DMS114 treated with DMSO at 0.1 percent for 48 hours (cell line): ENCODE data around the gene PHF21B.
"Not testable (repeated sequence)": the region's sequence is repeated elsewhere in the genome, so short reads cannot be mapped to it uniquely, and the experiment has no call there.

Experiments used
- DNase-seq: peaks from one replicate; lab custom pipeline; 2025; ENCODE audit not compliant: unreplicated experiment; lab: John Stamatoyannopoulos, UW

The PHF21B gene

DNA sequence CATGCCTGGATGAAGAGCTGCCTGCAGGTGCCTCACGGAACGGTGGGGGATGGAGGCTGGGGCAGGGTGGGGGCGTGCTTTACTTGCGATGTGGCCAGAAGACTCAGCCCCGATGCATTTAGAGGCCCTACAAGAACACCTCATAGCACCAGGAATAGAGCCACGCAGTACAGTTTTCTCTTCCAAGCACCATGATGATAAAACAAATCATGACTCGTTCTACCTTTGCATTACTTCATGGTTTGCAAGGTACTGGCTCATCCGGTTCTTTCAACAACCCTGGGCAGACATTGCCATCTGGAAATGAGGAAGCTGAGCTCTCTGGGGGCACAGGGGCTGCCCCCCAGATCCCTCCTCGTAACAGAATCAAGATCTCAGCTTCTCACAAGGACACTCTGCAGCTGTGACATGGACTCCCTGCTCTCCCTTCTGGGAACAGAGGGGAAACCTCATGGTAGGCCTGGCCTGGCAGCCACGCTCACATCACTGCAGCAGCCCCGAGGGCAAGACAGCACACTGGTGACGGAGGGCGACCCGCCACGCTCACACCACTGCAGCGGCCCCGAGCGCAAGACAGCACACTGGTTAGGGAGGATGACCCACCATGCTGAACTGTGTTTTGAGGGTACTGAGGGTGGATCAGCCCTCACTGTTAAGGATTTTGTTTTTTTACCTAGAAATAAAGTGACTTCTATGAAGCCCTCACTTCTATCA, 46.9 kb downstream of the PHF21B start:
- DNase-seq: no peak

DNA sequence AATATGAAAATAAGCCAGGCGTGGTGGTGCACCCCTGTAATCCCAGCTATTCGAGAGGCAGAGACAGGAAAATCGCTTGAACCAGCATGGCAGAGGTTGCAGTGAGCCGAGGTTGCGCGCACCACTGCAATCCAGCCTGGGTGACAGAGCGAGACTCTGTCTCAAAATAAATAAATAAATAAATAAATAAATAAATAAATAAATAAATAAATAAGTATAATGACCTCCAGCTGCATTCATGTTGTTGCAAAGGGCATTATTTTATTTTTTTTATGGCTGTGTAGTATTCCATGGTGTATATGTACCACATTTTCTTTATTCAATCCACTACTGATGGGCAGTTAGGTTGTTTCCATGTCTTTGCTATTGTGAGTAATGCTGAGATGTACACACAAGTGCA, 48.1 kb downstream of the PHF21B start:
- not testable (repeated sequence) for DNase-seq

DNA sequence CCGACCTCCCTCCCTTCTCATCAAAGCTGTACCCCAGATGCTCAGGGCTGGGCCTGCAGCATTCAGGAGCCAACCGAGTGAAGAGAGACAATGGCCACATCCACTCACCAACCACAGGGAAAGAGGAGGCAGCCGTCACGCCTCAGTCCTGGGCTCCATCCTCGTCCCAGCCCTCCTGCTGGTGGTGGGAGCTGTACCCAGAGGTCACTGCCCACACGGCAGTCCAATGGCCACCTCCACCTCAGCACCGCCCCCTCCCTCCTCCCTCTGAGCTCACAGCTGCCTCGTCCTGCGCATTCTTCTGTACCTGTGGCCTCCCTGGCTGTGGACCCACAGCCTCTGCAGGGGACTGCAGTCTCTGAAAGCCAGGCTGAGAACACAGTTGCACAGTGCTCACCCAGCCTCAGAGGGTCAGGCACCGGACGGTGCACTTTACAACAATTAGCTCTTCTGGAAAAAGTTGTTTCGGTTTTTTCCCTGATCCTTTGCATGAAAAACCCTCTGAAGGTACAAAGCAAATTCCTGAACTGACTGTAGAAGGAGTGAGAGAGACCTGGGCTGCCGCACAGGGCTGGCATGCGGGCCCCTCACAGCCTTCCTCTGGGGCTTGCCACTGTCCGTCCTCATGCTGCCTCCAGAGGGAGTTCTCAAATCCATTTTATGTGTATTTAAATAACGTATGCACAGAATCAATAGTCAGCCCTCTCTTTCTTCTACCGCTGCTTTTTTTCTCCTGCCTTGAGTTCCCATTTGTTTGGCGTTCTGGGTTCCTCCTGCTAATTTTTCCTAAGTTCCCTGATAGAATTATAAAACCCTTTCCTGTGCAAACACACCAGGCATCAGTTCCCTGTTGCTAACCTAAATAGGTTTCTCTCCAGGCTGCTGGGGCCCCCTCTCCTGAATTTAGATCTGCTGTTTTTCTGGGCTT, 52.7 kb downstream of the PHF21B start:
- peak; percentile 4 for DNase-seq

DNA sequence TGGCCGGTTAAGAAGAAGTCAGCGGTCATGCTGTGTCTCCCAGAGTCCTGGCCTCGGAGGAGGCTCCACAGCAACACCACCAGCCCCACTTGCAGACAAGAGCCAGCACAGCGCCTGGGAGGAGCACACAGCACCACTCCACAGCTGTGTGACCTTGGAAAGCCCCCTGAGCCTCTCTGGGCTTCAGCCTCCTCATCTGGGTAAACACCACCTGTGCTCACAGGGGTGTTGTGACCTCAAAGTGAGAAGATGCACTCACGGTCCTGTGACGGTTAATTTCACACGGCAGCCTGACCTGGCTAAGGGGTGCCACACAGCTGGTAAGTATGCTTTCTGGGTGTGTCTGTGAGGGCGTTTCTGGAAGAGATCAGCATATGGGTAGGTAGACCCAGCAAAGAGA, 54.7 kb downstream of the PHF21B start:
- no peak for DNase-seq

DNA sequence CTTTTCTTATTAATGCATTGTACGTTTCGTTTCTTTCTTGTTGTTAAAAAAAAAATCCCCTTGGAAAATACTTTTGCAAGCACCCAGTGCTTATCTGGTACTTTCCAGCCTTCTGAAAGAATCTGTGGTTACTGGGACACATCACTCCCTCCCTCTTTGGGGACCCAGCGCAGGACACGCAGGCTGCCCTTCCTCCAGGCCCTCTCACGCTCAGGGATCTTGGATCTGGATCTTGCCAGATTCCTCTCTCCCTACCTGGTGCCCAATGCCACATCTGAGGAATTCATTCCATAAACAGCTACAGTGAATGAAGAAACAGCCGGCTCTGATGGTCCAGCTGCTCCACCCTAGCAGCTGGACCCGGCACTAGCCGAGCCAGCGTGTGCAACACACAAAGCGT, 55.7 kb downstream of the PHF21B start:
- no peak for DNase-seq

DNA sequence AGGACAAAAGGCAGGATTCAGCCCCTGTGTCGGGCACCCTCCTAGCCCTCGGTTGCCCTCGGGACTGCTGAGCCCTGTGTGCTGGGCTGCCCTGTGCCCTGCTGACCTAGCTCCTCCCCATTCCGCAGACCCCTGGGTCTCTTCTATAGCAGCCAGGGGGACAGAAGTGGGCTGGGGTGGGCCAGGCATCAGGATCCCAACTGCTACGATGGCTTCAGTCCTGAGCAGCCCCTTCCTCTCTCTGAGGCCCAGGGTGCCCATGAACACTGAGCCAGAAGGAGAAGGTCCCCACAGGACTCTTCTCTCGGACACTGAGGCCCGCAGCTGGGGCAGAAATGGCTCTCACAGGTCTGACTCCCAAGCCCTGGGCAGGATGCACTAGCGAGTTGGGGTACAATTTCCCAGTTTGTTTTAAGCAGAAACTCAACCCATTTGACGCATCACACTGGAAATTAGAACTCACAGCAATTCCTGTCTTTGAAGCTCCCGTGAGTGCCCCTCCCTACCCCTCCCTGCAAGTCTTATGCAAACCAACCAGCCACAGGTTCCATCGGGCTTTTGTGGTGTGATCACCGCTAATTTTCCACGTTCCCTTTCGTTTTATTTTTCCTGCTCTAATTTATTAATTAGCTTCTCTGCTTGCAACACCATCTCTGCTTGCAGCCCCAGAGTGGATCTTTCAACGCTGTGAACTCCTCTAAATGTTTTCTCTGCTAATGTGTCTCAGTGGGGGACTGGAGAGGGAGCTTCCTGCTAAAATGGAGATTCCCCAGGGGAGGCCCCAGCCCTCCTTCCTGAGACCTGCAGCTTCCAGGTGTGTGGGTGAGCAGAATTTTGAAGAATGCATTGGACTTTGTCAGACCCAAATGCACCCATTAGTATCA, 56.7 kb downstream of the PHF21B start:
- no peak for DNase-seq

DNA sequence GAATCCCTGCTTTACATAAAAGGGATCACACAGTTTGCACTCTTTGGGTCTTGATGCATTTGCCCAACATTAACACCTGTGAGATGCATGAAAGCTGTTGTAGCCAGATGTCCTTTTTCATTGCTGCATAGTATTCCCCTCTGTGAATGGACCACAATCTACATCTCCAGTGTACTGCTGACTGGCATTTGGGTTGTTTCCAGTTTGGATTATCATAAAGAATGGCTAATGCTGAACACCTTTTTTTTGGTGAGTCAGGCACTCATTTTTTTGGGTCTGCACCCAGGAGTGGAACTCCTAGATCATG, 58.3 kb downstream of the PHF21B start:
- no peak for DNase-seq

DNA sequence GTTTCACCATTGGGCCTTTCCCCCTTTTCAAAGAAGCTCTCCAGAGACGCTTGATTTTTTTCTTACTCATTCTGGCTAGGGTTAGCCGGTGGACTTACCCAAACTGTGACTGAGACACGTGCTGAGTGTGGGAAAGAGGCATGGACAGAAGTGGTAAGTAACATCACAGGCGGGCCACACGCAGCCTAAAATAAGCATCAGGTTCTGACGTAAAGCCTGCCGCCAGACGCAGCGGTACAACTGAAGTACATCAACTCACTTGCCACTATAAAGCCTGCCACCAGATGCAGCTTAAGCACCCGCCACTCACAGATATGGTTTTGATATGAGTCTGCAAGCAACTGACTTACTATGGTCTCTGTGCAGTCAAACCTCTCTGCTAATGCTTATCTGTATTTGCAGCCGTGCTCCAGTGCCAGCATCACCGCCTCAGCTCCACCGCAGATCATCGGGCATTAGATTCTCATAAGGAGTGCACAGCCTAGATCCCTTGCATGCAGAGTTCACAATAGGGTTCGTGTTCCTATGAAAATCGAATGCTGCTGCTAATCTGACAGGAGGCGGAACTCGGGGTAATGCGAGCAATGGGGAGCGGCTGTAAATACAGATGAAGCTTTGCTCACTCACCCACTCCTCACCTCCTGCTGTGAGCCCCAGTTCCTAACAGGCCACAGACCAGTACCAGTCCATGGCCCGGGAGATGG, 58.8 kb downstream of the PHF21B start:
- DNase-seq: no peak

DNA sequence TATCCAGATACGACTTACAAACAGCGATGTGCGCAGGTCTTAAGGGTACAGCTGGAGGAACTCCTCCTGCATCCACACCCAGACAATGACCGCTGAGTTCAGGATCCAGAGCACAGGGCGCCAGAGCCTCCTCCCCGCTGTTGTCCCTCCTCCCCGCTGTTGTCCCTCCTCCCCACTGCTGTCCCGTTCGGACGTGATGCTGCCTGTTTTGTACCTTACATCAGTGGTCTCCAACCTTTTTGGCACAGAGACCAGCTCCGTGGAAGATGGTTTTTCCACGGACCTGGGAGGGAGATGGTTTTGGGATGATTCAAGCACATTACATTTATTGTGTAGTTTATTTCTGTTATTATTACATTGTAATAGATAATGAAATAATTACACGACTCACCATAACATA, 62.0 kb downstream of the PHF21B start:
- no peak for DNase-seq

DNA sequence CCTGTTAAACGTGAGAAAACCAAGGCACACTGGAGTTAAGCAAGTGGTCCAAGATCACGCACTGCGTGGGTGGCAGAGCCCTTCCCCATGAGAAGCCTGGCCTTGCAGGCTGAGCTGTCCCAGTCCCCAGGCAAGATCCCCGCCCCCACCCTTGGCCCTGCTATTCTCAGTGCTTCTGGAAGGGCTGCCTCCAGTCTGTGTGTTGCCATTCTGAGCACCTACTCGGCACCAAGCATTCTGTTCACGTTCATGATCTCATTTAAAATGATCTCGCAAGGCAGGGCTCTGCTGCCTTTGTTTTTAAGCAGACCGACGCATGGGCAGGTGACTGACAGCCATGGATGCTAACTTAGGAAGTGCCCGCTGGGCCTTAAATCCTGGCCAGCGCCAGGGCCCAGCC, 62.8 kb downstream of the PHF21B start:
- DNase-seq: no peak

DNA sequence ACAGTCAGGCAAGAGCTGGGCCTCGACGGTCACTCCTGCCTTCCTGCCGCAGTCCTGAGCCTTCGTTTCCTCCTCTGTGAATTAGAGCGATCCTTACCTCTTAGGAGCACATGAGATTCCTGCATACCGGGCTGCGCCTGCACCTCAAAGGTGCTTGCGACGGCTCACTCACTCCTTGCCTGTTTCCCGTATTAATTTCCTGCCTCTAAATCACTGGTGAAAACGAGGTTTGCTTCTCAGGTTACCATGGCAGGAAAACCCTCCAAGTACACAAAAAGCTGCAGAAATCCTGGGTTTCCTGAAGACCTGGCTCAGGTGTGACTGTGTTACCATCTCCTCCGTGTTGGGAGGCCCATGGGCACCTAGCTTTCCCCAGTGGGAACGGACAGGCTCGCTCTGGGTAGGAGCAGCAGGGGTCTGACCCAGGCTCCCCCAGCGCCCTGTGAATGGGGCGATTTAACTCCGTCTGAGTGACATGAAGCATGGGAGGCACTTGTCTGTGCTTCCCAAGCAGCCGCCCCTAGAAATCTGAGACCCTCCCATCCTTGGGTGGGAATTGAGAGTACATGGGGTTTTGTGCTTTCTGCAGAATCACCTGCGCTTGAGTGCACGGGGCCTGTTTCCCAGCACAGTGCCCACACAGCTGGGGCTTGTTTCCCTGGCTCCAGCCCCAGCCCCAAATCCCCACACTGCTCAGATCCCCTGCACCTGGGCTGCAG, 64.8 kb downstream of the PHF21B start:
- DNase-seq: no peak

DNA sequence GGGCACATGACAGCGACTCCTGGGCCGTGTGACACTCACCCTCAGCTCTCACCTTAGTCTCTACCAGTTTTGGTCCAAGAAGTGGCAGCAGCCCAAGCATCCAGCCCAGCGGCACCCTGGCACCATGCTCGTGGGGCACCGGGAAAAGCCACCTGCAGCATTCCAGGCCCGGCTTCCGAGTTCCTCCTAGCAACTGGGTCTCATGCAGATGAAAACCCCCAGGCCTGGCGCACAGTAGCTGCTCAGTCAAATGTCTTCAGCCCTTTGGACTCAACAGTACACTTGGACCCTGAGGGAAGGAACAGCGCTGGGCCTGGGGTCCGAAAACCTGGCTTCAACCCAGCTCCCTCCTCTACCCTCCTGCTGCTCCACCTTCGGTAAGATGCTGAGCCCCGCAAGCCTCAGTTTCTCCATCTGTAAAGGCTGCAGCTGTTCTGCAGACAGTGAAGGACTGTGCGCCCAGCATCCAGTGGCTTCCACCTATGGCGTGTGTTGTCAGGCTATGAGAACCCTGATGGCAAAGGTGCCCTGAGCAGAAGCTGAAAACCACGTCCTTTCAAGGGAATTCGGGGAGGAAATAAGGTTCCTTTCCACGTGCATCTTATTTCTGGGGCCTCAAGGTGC, 66.0 kb downstream of the PHF21B start:
- DNase-seq: no peak

DNA sequence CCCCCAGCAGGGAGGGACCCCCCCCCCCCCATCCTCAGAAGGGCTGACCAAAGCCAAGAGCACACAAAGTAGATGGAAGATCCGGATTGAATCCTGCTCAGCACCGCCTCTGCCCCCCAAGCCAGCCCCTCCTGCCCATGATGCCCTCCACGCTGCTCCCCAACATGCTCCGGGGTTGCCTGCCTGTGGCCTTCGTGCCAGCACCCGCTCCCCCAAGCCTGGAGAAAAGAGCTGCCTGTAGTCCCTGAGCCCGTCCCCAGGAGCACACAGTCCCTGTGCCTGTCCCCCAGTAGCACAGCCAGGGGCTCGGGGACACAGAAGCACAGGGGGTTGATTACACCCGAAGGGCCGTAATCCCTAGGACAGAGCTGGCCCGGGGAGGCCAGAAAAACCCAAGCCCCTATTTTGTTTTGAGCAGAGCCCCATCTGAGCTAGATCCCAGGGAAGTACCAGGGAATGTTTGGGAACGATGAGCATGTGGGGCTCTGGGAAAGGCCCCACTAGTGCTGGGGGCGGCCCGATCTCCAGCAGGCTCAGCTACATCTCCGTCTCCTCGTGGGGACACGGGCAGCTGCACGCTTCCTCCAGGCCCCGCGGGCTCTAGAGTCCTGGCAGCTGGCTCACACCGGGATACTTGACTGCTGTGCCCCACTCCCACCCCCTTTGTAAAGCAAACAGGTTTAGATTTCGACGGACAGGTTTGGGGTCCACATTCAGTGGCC, 66.7 kb downstream of the PHF21B start:
- DNase-seq: no peak

DNA sequence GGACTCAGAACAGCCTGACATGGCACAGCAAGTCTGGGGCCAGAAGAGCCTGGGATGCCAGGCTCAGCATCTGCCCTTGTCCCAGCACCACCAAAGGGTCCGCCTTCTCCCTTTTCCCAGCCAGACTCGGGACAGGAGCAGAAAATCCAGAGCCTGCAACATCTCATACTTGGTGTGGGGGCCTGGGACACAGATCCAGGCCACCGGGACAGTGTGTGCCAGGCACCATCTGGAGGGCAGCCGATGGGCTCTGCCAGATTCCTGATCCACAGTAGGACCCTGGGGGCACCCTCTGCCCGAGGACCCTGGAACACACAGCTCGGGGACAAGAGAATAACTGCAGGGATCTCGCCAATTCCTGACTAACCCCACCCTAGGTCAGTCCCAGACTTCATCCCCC, 67.7 kb downstream of the PHF21B start:
- no peak for DNase-seq

DNA sequence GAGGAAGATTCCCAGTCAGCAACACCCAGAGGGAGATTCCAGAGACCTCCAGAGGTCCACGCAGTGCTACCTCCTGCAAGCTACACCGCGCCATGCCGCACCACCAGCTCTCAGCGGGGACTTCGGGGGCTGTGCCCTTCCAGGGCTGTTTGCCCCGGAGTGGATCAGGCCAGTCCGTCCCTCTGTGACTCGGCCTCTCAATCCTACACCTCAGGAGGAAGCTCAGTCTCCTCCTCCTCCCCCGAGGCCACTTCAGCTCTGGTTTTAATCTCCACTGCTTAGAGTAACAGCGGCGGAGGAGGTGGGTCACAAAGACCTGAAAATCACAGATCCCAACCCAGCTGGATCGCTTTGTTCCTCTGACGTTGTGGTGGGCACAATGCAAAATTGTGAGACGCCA, 68.6 kb downstream of the PHF21B start:
- no peak for DNase-seq

DNA sequence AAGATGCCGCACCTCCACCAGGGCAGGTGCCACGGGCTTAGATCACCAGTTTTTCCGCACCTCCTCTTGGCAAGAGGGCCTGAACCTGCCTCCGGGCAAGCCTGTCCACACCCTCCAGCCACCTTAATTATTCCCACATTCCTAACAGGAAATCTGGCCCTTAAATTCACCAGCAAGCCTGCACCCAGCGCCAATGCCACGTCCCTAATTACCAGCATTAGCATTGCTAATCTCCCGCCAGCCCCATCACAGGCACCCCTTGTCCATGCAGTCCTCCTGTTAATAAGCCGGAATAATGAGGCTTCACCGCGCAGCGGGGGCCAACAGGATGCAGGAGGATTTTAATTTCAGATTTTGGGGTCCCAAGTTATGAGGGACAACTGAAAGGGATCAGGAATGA, 69.7 kb downstream of the PHF21B start:
- no peak for DNase-seq

DNA sequence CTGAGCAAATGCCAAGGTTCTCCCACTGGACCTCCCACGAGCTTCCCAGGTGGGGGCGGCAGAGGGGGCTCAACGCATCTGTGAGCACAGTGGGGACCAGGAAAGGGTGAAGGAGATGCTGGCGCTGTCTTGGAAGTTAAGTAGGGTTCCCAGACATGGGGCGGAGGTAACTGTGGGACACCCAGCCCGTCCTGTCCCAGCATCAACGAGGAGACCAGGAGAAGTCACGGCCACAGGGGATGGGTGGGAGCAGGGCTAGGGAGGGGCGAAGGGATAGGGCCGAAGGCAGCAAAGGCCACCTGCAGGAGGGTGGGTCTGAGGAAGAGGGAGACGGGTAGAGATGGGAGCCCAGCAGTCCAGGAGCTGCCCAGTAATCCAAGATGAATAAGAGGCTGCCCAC, 70.4 kb downstream of the PHF21B start:
- DNase-seq: no peak

DNA sequence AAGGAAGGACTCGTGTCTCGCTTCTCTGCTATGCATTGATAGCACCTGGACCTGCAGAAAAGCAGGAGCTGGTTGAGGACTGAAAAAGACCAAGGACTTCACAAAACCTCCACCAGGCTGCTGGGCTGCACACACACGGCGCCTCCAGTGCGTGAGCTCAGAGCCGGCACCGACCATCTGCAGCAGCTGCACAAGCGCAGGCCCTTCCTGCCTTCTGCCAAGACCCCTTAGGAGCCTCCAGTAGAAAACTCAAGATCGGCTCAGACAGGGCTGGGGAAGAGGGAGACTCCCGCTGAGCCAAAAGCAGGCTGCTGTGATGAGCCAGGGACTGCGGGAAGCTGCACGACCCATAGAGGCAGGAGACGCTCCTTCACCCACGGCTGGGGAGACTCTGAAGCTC, 70.9 kb downstream of the PHF21B start:
- no peak for DNase-seq

DNA sequence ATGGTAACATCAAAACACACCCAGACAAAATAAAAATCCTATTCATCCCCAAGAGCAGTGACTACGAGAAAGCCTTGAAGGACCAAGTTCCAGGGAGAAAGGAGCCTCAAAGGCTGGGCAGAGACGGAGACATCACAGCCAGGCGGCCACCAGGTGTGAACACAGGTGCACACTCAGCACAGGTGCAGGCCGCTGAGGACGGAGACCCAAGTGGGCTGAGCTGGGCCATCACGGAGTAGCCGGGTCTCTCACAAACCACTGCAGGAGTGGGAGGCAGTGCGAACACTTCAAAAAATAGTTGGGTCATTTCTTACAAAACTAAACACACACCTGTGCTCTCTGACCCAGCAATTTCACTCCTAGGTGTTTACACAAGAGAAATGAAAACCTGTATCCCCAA, 72.6 kb downstream of the PHF21B start:
- no peak for DNase-seq
